ENCODE results near the gene PES1. TPM values are rescaled to one million over a fixed set of nuclear protein-coding genes. Genes with fewer than 3 reads are reported as not detected.

Gene PES1
- total and polyA plus RNA-seq, 11 donors = 15.7 to 60.9 (median 27.8) TPM

- Histone ChIP-seq H3K36me3 (peaks cover 3 to 83% (median 78%) of the 10 kb centered on the region in 9 donors), H3K27me3 (no peaks in the 10 kb centered on the region), H3K27ac (no peak overlapping the region), H3K4me3 (no peak overlapping the region), H3K9me3 (no peaks in the 10 kb centered on the region), H3K4me1 (peaks cover 0 to 19% (median 15%) of the 10 kb centered on the region in 12 donors)
- ATAC-seq (no peak), DNase-seq (no peak)
- intact Hi-C loops (cut with DNase I) = loop anchor here in 1 of 10 donors (10.0 kb wide), 1 partner anchor 162 kb away; the partner anchor contains the start of gene MTFP1
- 95 to 97% (median 96%) methylated on average over 8 of the region's 8 CpGs for WGBS, 4 donors
- no peak for TF ChIP-seq POLR2A (IDR thresholded peaks at IDR 0.05)
- no peak for TF ChIP-seq CTCF (IDR thresholded peaks at IDR 0.05)
These were observed 5.3 kb downstream of the PES1 start for GRCh38 chr22:30586414-30586813.

GRCh38 chr22:30584441-30584840, 7.3 kb downstream of the PES1 start:
- TF ChIP-seq POLR2A (IDR thresholded peaks at IDR 0.05) = no peak
- no peak for TF ChIP-seq CTCF (IDR thresholded peaks at IDR 0.05)
- 92 to 98% (median 95%) methylated on average over 3 to 15 of the region's 15 CpGs for WGBS, 4 donors
- intact Hi-C loops (cut with DNase I) = loop anchor here in 1 of 10 donors (10.0 kb wide), 1 partner anchor 160 kb away; the partner anchor contains the start of gene MTFP1
- Histone ChIP-seq H3K4me1 (peaks cover 0 to under 1% (median 0%) of the 10 kb centered on the region in 12 donors), H3K27ac (no peak overlapping the region), H3K36me3 (peaks cover 10 to 100% (median 97%) of the 10 kb centered on the region in 9 donors), H3K4me3 (no peak overlapping the region), H3K9me3 (no peaks in the 10 kb centered on the region), H3K27me3 (no peaks in the 10 kb centered on the region)
- no peak for DNase-seq
- ATAC-seq = no peak

- 69 to 80% (median 76%) methylated on average over 11 to 13 of the region's 13 CpGs for WGBS, 4 donors
- no peak for DNase-seq
- Histone ChIP-seq H3K4me1 (no peaks in the 10 kb centered on the region), H3K27ac (no peak overlapping the region), H3K36me3 (peaks cover 10 to 100% (median 100%) of the 10 kb centered on the region in 9 donors), H3K27me3 (no peaks in the 10 kb centered on the region), H3K4me3 (no peak overlapping the region), H3K9me3 (no peaks in the 10 kb centered on the region)
- ATAC-seq = no peak
- no peak for TF ChIP-seq CTCF (IDR thresholded peaks at IDR 0.05)
- no peak for TF ChIP-seq POLR2A (IDR thresholded peaks at IDR 0.05)
- intact Hi-C loops (cut with DNase I) = loop anchor here in 1 of 10 donors (10.0 kb wide), 1 partner anchor 158 kb away; the partner anchor contains the start of gene MTFP1
These were observed 8.7 kb downstream of the PES1 start for GRCh38 chr22:30582788-30583545.

- 66 to 92% (median 89%) methylated on average over 6 of the region's 6 CpGs for WGBS, 4 donors
- no peaks in the 10 kb centered on the region for H3K9me3 ChIP-seq
- no peak for TF ChIP-seq POLR2A (IDR thresholded peaks at IDR 0.05)
- TF ChIP-seq CTCF (IDR thresholded peaks at IDR 0.05) = no peak
- ATAC-seq = no peak
- no peaks in the 10 kb centered on the region for H3K27me3 ChIP-seq
- no peak overlapping the region for H3K4me3 ChIP-seq
- H3K4me1 ChIP-seq = no peaks in the 10 kb centered on the region
- H3K36me3 ChIP-seq = peaks cover 10 to 100% (median 100%) of the 10 kb centered on the region in 9 donors
- intact Hi-C loops (cut with DNase I) = loop anchor here in 1 of 10 donors (10.0 kb wide), 1 partner anchor 157 kb away; the partner anchor contains the start of gene MTFP1
- no peak for DNase-seq
- no peak overlapping the region for H3K27ac ChIP-seq
These were observed 9.7 kb downstream of the PES1 start for GRCh38 chr22:30582051-30582450.

All from heart left ventricle (tissue), 16 donors.